Endothelial cell of umbilical vein (primary cell): ENCODE measurements around the gene ZBTB48. TPM values are rescaled to one million over a fixed set of nuclear protein-coding genes. Genes with fewer than 3 reads are reported as not detected.

ENCODE experiments used
- BruUV-seq: library from RNA; stranded (reverse); fragments of 400-500 nt; replicated peaks from 2 replicates; lab custom pipeline; 2021; lab: Mats Ljungman, UMichigan
- CTCF ChIA-PET: fragments of 300-600, 350-600 bp; sonication (Branson Sonifier 250); formaldehyde crosslinking; loops from one replicate; lab custom pipeline; 2021; ENCODE audit warnings: antibody characterized with exemption, inconsistent platforms; lab: Charles Lee
- POLR2A ChIA-PET: fragments of 300-600, 350-600 bp; sonication (Branson Sonifier 250); formaldehyde crosslinking; loops from one replicate; lab custom pipeline; 2021; ENCODE audit warnings: antibody characterized with exemption, inconsistent platforms; lab: Charles Lee
- DNase-seq: peaks from one replicate; pipeline ENCODE4 v3.0.0-alpha.2; 2011; ENCODE audit warnings: low read depth, low spot score
- FAIRE-seq: peaks from 2 replicates; lab custom pipeline; 2011; peaks lifted over from hg19 to GRCh38; lab: Jason Lieb, UNC
- H2AFZ ChIP-seq: 2 replicates; pipeline ENCODE4 v1.6.0; 2012; ENCODE audit warnings: low read depth, low read length, control low read depth, inconsistent platforms
- H3K27ac ChIP-seq: 2 replicates; pipeline ENCODE4 v1.5.1; 2011; ENCODE audit warnings: low read depth, mild to moderate bottlenecking, control low read depth, low read length, moderate library complexity; ENCODE audit not compliant: insufficient read depth
- H3K27me3 ChIP-seq, 2 experiments: 2 replicates each; pipeline versions ENCODE4 v1.6.0 to v1.6.1; 2011; ENCODE audit warnings: low read length in 2 of 2, mixed read lengths in 1 of 2; ENCODE audit not compliant: control insufficient read depth in 2 of 2, insufficient read depth in 2 of 2
- H3K36me3 ChIP-seq, 2 experiments: 2 replicates in 1 of 2; 3 replicates in 1 of 2; pipeline ENCODE4 v1.5.1; 2011; ENCODE audit warnings: low read length in 2 of 2, mild to moderate bottlenecking in 1 of 2, moderate library complexity in 1 of 2; ENCODE audit not compliant: control insufficient read depth in 2 of 2, insufficient read depth in 2 of 2; ENCODE audit errors: extremely low read depth in 1 of 2
- H3K4me1 ChIP-seq: 3 replicates; pipeline ENCODE4 v1.5.1; 2011; ENCODE audit warnings: mild to moderate bottlenecking, low read length; ENCODE audit not compliant: control insufficient read depth, insufficient read depth; ENCODE audit errors: extremely low read depth
- H3K4me2 ChIP-seq: 2 replicates; pipeline ENCODE4 v1.6.1; 2011; ENCODE audit warnings: low read length, control low read depth, mixed read lengths; ENCODE audit not compliant: insufficient read depth
- H3K4me3 ChIP-seq, 3 experiments: fragments of 200-600 bp in 1 of 3; sonication (generic), shearing (Covaris generic) in 1 of 3; replicated peaks in 1 of 3; 2 replicates each; pipeline ENCODE4 v1.5.1; 2011 to 2016; ENCODE audit warnings: control low read depth in 3 of 3, low read length in 3 of 3, mild to moderate bottlenecking in 2 of 3, inconsistent platforms in 1 of 3, low read depth in 1 of 3, moderate library complexity in 1 of 3; ENCODE audit not compliant: insufficient read depth in 1 of 3
- H3K79me2 ChIP-seq: 2 replicates; pipeline ENCODE4 v1.6.0; 2012; ENCODE audit warnings: low read length, inconsistent platforms; ENCODE audit not compliant: control insufficient read depth, insufficient read depth
- H3K9ac ChIP-seq: replicated peaks from 2 replicates; pipeline ENCODE3; 2011; ENCODE audit warnings: low read length, control low read depth; ENCODE audit not compliant: insufficient read depth; ENCODE audit errors: extremely low read depth
- H3K9me1 ChIP-seq: replicated peaks from 3 replicates; pipeline ENCODE4 v1.6.0; 2011; ENCODE audit warnings: mild to moderate bottlenecking, low read length; ENCODE audit not compliant: control insufficient read depth, insufficient read depth; ENCODE audit errors: extremely low read depth
- H3K9me3 ChIP-seq: replicated peaks from 2 replicates; pipeline ENCODE4 v1.5.1; 2012; ENCODE audit warnings: low read length, inconsistent platforms; ENCODE audit not compliant: control insufficient read depth, insufficient read depth
- H4K20me1 ChIP-seq: replicated peaks from 2 replicates; pipeline ENCODE3; 2011; ENCODE audit warnings: mild to moderate bottlenecking, low read length; ENCODE audit not compliant: control insufficient read depth, insufficient read depth; ENCODE audit errors: extremely low read depth
- EZH2 ChIP-seq: IDR thresholded peaks from 2 replicates; pipeline ENCODE4 v1.6.1; 2012; ENCODE audit warnings: borderline replicate concordance, low read depth, mild to moderate bottlenecking, moderate library complexity, low read length, inconsistent platforms; ENCODE audit not compliant: severe bottlenecking
- FOS ChIP-seq: IDR thresholded peaks from 2 replicates; pipeline ENCODE4 v1.6.1; 2011; ENCODE audit warnings: mild to moderate bottlenecking, low read length, moderate library complexity, borderline replicate concordance; ENCODE audit not compliant: insufficient read depth
- GATA2 ChIP-seq: IDR thresholded peaks from 2 replicates; pipeline ENCODE4 v1.7.0; 2011; ENCODE audit warnings: low read depth, mild to moderate bottlenecking, moderate library complexity, mixed read lengths, low read length; ENCODE audit not compliant: insufficient read length, insufficient read depth
- JUN ChIP-seq: IDR thresholded peaks from 2 replicates; pipeline ENCODE4 v1.6.1; 2011; ENCODE audit warnings: borderline replicate concordance, low read depth; ENCODE audit not compliant: insufficient read length, insufficient read depth
- MYC ChIP-seq: IDR thresholded peaks from one replicate; pipeline ENCODE4 v1.6.1; 2011; ENCODE audit warnings: mild to moderate bottlenecking, low read depth, low read length
- POLR2A ChIP-seq: IDR thresholded peaks from 2 replicates; pipeline ENCODE4 v1.6.1; 2012; ENCODE audit warnings: low read depth, mild to moderate bottlenecking, control low read depth, low read length
- POLR2AphosphoS5 ChIP-seq: IDR thresholded peaks from 2 replicates; pipeline ENCODE4 v1.6.1; 2012; ENCODE audit warnings: low read depth, mild to moderate bottlenecking, control low read depth, low read length, moderate library complexity; ENCODE audit not compliant: insufficient read depth
- dilution Hi-C: fragments of 300-500 bp; cut with MboI; formaldehyde crosslinking; loops from one replicate; pipeline ENCODE4 v1.15.0; 2019; ENCODE audit warnings: low sequenced_read_pairs; ENCODE audit not compliant: extremely low pct_ligation_motif_present
- intact Hi-C: fragments of 100-400 bp; cut with micrococcal nuclease; formaldehyde crosslinking; loops from one replicate; pipeline ENCODE4 v1.10.0; 2022
- polyA plus RNA-seq, 4 experiments: library from polyadenylated mRNA; depleted of rRNA in 3 of 4; stranded (reverse) in 3 of 4; unstranded in 1 of 4; fragments of >200 nt; gene quantifications; 2 replicates each; pipeline versions ENCODE4 v1.2.1 to v1.2.3, GENCODE V29; 2011 to 2012; ENCODE audit warnings: missing spikeins in 1 of 4
- total RNA-seq: library from RNA; stranded (reverse); gene quantifications from 2 replicates; pipeline ENCODE4 v1.2.3, GENCODE V29; 2021
- TF ChIP-seq, protein P1 (sequence below): IDR thresholded peaks from 2 replicates; pipeline ENCODE4 v1.6.1; 2011; ENCODE audit not compliant: insufficient read depth, insufficient read length
- TF ChIP-seq, protein P2 (sequence below), 2 donors: IDR thresholded peaks; 1 replicate in 1 of 2; 2 replicates in 1 of 2; pipeline ENCODE4 v1.5.1; 2011; ENCODE audit warnings: low read length in 2 of 2, mild to moderate bottlenecking in 2 of 2, moderate library complexity in 2 of 2, control low read depth in 1 of 2, inconsistent platforms in 1 of 2, low read depth in 1 of 2; ENCODE audit not compliant: insufficient read depth in 1 of 2; ENCODE audit errors: extremely low read depth in 1 of 2

ZBTB48 gene
- total and polyA plus RNA-seq, 2 donors (not counting 3 experiments of a cell fraction or from before 2014, with no cell fraction given) = 20.9 to 25.1 TPM

GRCh38 chr1:6631058-6631457 lies 51.3 kb downstream of the ZBTB48 start:
- peaks cover 14% of the 10 kb centered on the region for H3K79me2 ChIP-seq
- H3K27ac ChIP-seq = no peak overlapping the region
- intact Hi-C loops (no loop called here), dilution Hi-C loops (no loop called here)
- CTCF ChIA-PET = interaction anchor here (1.1 kb wide), 1 partner anchor 208 kb away, joined by 3 read pairs; no protein-coding TSS in a partner anchor
- no peak for DNase-seq
- H3K27me3 ChIP-seq = no peaks in the 10 kb centered on the region
- H3K4me3 ChIP-seq = no peak overlapping the region
- H4K20me1 ChIP-seq = no peaks in the 10 kb centered on the region
- H3K36me3 ChIP-seq = peaks cover 8 to 37% of the 10 kb centered on the region in 2 experiments
- POLR2A ChIA-PET = no interaction called here
- no peak overlapping the region for H3K9ac ChIP-seq
- no peak overlapping the region for H2AFZ ChIP-seq
- no peak for TF ChIP-seq EZH2
- TF ChIP-seq, protein P1, sequence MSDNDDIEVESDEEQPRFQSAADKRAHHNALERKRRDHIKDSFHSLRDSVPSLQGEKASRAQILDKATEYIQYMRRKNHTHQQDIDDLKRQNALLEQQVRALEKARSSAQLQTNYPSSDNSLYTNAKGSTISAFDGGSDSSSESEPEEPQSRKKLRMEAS = no peak
- no peak for TF ChIP-seq GATA2
- no peak for TF ChIP-seq MYC
- TF ChIP-seq POLR2A = no peak
- no peak for TF ChIP-seq JUN
- TF ChIP-seq POLR2AphosphoS5 = no peak
- TF ChIP-seq FOS = no peak
- TF ChIP-seq, protein P2, sequence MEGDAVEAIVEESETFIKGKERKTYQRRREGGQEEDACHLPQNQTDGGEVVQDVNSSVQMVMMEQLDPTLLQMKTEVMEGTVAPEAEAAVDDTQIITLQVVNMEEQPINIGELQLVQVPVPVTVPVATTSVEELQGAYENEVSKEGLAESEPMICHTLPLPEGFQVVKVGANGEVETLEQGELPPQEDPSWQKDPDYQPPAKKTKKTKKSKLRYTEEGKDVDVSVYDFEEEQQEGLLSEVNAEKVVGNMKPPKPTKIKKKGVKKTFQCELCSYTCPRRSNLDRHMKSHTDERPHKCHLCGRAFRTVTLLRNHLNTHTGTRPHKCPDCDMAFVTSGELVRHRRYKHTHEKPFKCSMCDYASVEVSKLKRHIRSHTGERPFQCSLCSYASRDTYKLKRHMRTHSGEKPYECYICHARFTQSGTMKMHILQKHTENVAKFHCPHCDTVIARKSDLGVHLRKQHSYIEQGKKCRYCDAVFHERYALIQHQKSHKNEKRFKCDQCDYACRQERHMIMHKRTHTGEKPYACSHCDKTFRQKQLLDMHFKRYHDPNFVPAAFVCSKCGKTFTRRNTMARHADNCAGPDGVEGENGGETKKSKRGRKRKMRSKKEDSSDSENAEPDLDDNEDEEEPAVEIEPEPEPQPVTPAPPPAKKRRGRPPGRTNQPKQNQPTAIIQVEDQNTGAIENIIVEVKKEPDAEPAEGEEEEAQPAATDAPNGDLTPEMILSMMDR (IDR thresholded peaks at IDR 0.05; ENCODE audit: extremely low read depth in 1 of 2, insufficient read depth in 1 of 2, low read depth in 1 of 2, low read length in 2 of 2) = no peak
- no peaks in the 10 kb centered on the region for H3K9me3 ChIP-seq
- peaks cover under 1% of the 10 kb centered on the region for H3K4me1 ChIP-seq
- no peaks in the 10 kb centered on the region for H3K9me1 ChIP-seq
- no TSS peak for BruUV-seq
- no peak overlapping the region for H3K4me2 ChIP-seq
- no peak for FAIRE-seq
